ENCODE data around the gene TK2.

GRCh38 chr16:66529475-66529874 lies 20.4 kb downstream of the TK2 start:
- TF ChIP-seq CTCF (IDR thresholded peaks at IDR 0.05; ENCODE audit: low read depth, low read length, missing input control) (no peak), REST (IDR thresholded peaks at IDR 0.05) (no peak), RXRA (IDR thresholded peaks at IDR 0.05) (no peak), ZBTB33 (IDR thresholded peaks at IDR 0.05) (no peak), MAX (IDR thresholded peaks at IDR 0.05) (no peak), YY1 (IDR thresholded peaks at IDR 0.05) (no peak), SP1 (IDR thresholded peaks at IDR 0.05) (no peak), NR2F2 (IDR thresholded peaks at IDR 0.05) (no peak)

All from liver (tissue), 3 donors.